Stimulated activated CD8-positive, alpha-beta memory T cell treated with anti-CD3 and anti-CD28 coated beads, Interleukin-7, amount 100 ng/mL, for 1 hour (primary cell): ENCODE data around the gene RINT1.
"Not testable (repeated sequence)": the region's sequence is repeated elsewhere in the genome, so short reads cannot be mapped to it uniquely, and the experiment has no call there.

Experiments
- DNase-seq, 2 donors: peaks; one replicate each; pipeline ENCODE4 v3.0.0-alpha.2; 2020; ENCODE audit warnings: low read depth in 2 of 2

RINT1 gene

GRCh38 chr7:105531792-105532671 is at the start of gene RINT1:
TSS of gene RINT1 (plus strand) at chr7:105532201. CDS start at chr7:105532316, 115 bp downstream.
- DNase-seq = peak; percentile 75 to 77

GRCh38 chr7:105487579-105488571 is 44.1 kb upstream of the RINT1 start:
- DNase-seq = no peak

- DNase-seq = no peak
Observed at GRCh38 chr7:105489409-105489808, 42.6 kb upstream of the RINT1 start.

GRCh38 chr7:105493196-105493922 is 38.6 kb upstream of the RINT1 start:
- DNase-seq = no peak

GRCh38 chr7:105493923-105494315 is 38.1 kb upstream of the RINT1 start:
- DNase-seq = no peak

GRCh38 chr7:105496521-105496920 is 35.5 kb upstream of the RINT1 start:
- DNase-seq = no peak

- no peak for DNase-seq
Observed at GRCh38 chr7:105497016-105497415, 35.0 kb upstream of the RINT1 start.

GRCh38 chr7:105502173-105502572 is 29.8 kb upstream of the RINT1 start:
- no peak for DNase-seq

- no peak for DNase-seq
Observed at GRCh38 chr7:105512415-105512814, 19.6 kb upstream of the RINT1 start.

GRCh38 chr7:105512926-105513526 is 19.0 kb upstream of the RINT1 start:
- DNase-seq = no peak

GRCh38 chr7:105515610-105516009 is 16.4 kb upstream of the RINT1 start:
- DNase-seq = not testable (repeated sequence)

- no peak for DNase-seq
Observed at GRCh38 chr7:105519353-105519752, 12.6 kb upstream of the RINT1 start.

GRCh38 chr7:105520620-105521019 is 11.4 kb upstream of the RINT1 start:
- not testable (repeated sequence) for DNase-seq

- DNase-seq = no peak
Observed at GRCh38 chr7:105521027-105521716, 10.8 kb upstream of the RINT1 start.

GRCh38 chr7:105521717-105522463 is 10.1 kb upstream of the RINT1 start, which contains the start of gene PUS7:
TSS of gene PUS7 (minus strand) at chr7:105522271. CDS start at chr7:105508512, 13,759 bp downstream.
- DNase-seq = peak; percentile 55 to 65

- not testable (repeated sequence) for DNase-seq
Observed at GRCh38 chr7:105524423-105524822, 7.6 kb upstream of the RINT1 start.

- no peak for DNase-seq
Observed at GRCh38 chr7:105524840-105525239, 7.2 kb upstream of the RINT1 start.

- not testable (repeated sequence) for DNase-seq
Observed at GRCh38 chr7:105527737-105528136, 4.3 kb upstream of the RINT1 start.

GRCh38 chr7:105530126-105530525 is 1.9 kb upstream of the RINT1 start:
- no peak for DNase-seq

GRCh38 chr7:105530546-105530945 is 1.5 kb upstream of the RINT1 start:
- DNase-seq = no peak
